Lower leg skin (tissue), 4 donors: ENCODE measurements around the gene RMI1. TPM values are rescaled to one million over a fixed set of nuclear protein-coding genes. Genes with fewer than 3 reads are reported as not detected.
"Not testable (repeated sequence)": the region's sequence is repeated elsewhere in the genome, so short reads cannot be mapped to it uniquely, and the experiment has no call there.

ENCODE experiments used
- DNase-seq, 2 donors: peaks; one replicate each; pipeline ENCODE4 v3.0.0-alpha.2; 2019; ENCODE audit warnings: low spot score in 2 of 2
- H3K4me3 ChIP-seq: fragments of 200-600 bp; sonication (generic); 2 replicates; pipeline ENCODE4 v1.5.1; 2017; ENCODE audit warnings: mild to moderate bottlenecking, low read depth; ENCODE audit not compliant: poor library complexity, severe bottlenecking
- POLR2A ChIP-seq, 2 donors: fragments of 450-650 bp; IDR thresholded peaks; one replicate each; pipeline ENCODE4 v1.6.1; 2016 to 2017; ENCODE audit warnings: antibody characterized with exemption in 2 of 2, mild to moderate bottlenecking in 1 of 2, moderate library complexity in 1 of 2
- WGBS, 2 donors: methylation state at CpG; one replicate each; pipeline ENCODE4 v1.1.5; 2018; 5-methylcytosine and 5-hydroxymethylcytosine counted together
- intact Hi-C: fragments of 100-400 bp; cut with DNase I; formaldehyde crosslinking; loops from one replicate; pipeline ENCODE4 v1.15.0; 2023; ENCODE audit warnings: low total_unique reads
- microRNA-seq, 2 donors: library from miRNA; unstranded; fragments of <30 nt; microRNA quantifications; one replicate each; pipeline ENCODE4, GENCODE V29; 2016; ENCODE audit warnings: borderline replicate concordance in 2 of 2, borderline number of aligned reads in 1 of 2
- total RNA-seq, 4 donors: library from RNA; depleted of rRNA; stranded (reverse); fragments of >200 nt; gene quantifications; one replicate each; pipeline ENCODE4 v1.1.0, GENCODE V29; 2016
- TF ChIP-seq, protein P1 (sequence below), 3 donors: fragments of 450-650 bp; IDR thresholded peaks; one replicate each; pipeline ENCODE4 v1.5.1; 2016; ENCODE audit warnings: antibody characterized with exemption in 3 of 3, mild to moderate bottlenecking in 3 of 3, moderate library complexity in 2 of 3

Gene RMI1
- total RNA-seq, 4 donors from 2014 or later = 3.5 to 5.5 (median 3.9) TPM

DNA sequence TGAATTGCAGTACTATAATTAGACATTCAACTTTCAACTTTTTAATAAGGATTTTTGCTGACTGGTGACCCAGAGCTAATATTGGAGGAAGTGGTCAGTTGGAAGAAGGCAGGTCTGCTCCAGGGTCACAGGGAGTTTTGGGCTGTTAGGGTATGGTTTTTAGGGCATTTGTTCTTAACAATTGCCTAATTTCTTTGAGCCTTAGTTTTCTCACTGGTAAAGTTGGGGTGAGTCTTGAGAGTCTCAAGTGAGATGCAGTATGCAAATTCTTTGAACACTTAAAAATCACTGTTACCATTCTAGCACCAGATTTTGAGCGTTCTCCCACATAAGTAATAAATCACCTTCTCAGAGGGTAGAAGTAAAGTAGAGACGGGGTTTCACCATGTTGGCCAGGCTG, 50.9 kb downstream of the RMI1 start:
- no peak overlapping the region for H3K4me3 ChIP-seq
- 83 to 85% methylated on average over 2 of the region's 2 CpGs for WGBS, 2 donors
- TF ChIP-seq, protein P1, sequence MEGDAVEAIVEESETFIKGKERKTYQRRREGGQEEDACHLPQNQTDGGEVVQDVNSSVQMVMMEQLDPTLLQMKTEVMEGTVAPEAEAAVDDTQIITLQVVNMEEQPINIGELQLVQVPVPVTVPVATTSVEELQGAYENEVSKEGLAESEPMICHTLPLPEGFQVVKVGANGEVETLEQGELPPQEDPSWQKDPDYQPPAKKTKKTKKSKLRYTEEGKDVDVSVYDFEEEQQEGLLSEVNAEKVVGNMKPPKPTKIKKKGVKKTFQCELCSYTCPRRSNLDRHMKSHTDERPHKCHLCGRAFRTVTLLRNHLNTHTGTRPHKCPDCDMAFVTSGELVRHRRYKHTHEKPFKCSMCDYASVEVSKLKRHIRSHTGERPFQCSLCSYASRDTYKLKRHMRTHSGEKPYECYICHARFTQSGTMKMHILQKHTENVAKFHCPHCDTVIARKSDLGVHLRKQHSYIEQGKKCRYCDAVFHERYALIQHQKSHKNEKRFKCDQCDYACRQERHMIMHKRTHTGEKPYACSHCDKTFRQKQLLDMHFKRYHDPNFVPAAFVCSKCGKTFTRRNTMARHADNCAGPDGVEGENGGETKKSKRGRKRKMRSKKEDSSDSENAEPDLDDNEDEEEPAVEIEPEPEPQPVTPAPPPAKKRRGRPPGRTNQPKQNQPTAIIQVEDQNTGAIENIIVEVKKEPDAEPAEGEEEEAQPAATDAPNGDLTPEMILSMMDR (IDR thresholded peaks at IDR 0.05) = no peak
- TF ChIP-seq POLR2A (IDR thresholded peaks at IDR 0.05) = no peak
- DNase-seq = no peak
- intact Hi-C loops = no loop called here

- H3K4me3 ChIP-seq, intact Hi-C loops, DNase-seq: not testable (repeated sequence)
- WGBS, 2 donors = 68 to 69% methylated on average over 5 of the region's 5 CpGs
Measured at GRCh38 chr9:84041857-84042256, 61.3 kb downstream of the RMI1 start.

DNA sequence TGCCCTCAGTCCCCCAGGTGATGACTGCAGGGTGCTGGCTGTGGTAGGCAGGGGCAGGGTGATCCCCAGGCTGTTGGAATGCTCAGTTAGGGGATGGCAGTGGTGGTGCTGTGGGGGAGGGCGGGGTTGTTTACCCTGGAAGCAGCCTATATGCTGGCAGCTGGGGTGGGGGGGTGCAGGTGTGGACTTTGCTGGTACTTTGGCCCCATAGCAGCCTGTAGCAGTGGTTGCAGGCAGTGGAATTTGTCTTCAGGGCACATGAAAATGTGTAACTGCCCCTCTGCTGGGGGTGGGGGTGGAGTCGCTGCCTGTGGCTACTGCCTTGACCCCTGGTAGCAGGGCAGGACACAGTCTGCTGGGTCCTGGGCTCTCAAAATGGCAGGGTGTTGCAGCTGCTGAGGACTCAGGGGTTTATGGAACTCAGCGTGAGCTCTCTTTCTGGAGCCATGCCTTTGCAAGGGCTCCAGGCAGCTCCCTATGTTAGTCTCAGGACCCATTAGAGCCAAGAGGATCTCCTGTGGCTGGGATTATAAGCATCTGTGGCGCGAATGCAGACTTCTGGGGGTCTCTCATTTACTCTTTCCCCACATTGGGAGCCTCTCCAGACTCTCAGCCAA, 65.0 kb downstream of the RMI1 start:
- 90 to 92% methylated on average over 4 to 5 of the region's 5 CpGs for WGBS, 2 donors
- no peak for DNase-seq
- intact Hi-C loops = no loop called here
- no peak overlapping the region for H3K4me3 ChIP-seq
- TF ChIP-seq POLR2A (IDR thresholded peaks at IDR 0.05) = no peak
- TF ChIP-seq, protein P1 (IDR thresholded peaks at IDR 0.05) = no peak

Small RNA genes within 50 kb of the gene (microRNA-seq; reads per million reads assigned to microRNA genes)
- 42.1 to 51.5 reads per million in 2 donors for gene MIR7-1

Other genes with a start within 250 kb of the RMI1 start
- gene GKAP1, start 163.0 kb upstream of the RMI1 start, total RNA-seq = 1 to 10 TPM; 1.3 to 4.5 (median 2.6) TPM
- 1 to 10 TPM; 3.4 to 6.3 (median 5.4) TPM for gene KIF27, start 59.4 kb upstream of the RMI1 start, total RNA-seq
- gene HNRNPK, start 590 bp upstream of the RMI1 start, total RNA-seq = 100 to 1,000 TPM; 398 to 493 (median 413) TPM